Tibial nerve (tissue), 3 donors: ENCODE results near the gene ZBED6.
"Not testable (repeated sequence)": the region's sequence is repeated elsewhere in the genome, so short reads cannot be mapped to it uniquely, and the experiment has no call there.

ENCODE experiments used
- CTCF ChIP-seq, 5 experiments: fragments of 200-600 bp in 3 of 5; fragments of 450-650 bp in 2 of 5; sonication (generic) in 3 of 5; IDR thresholded peaks; one replicate each; pipeline ENCODE4 v1.5.1; 2016 to 2019; ENCODE audit warnings: antibody characterized with exemption in 5 of 5, mild to moderate bottlenecking in 3 of 5, moderate library complexity in 2 of 5
- POLR2A ChIP-seq, 2 donors: fragments of 450-650 bp; IDR thresholded peaks; one replicate each; pipeline ENCODE4 v1.6.1; 2017; ENCODE audit warnings: antibody characterized with exemption in 2 of 2, mild to moderate bottlenecking in 2 of 2, moderate library complexity in 2 of 2

GRCh38 chr1:203751618-203752361, 43.6 kb upstream of the ZBED6 start:
- not testable (repeated sequence) for TF ChIP-seq POLR2A, CTCF (IDR thresholded peaks at IDR 0.05)
